Activated B cell treated with CpG ODN at 0.5 μM for 24 hours (primary cell): ENCODE data around the gene TEDC2. TPM values are rescaled to one million over a fixed set of nuclear protein-coding genes. Genes with fewer than 3 reads are reported as not detected.

ENCODE experiments used
- ATAC-seq: fragments of 200-7000 bp; cut with Tn5 transposase; one replicate; pipeline ENCODE4 v1.10.0; 2021; ENCODE audit warnings: low read depth, mild to moderate bottlenecking, moderate library complexity
- CTCF ChIA-PET: fragments of 350-600 bp; sonication (Branson Sonifier 250); formaldehyde crosslinking; loops from one replicate; lab custom pipeline; 2021; ENCODE audit warnings: antibody characterized with exemption; lab: Charles Lee
- POLR2A ChIA-PET: fragments of 350-600 bp; sonication (Branson Sonifier 250); formaldehyde crosslinking; loops from one replicate; lab custom pipeline; 2021; ENCODE audit warnings: antibody characterized with exemption; lab: Charles Lee
- DNase-seq: peaks from one replicate; pipeline ENCODE4 v3.0.0; 2022
- H3K27ac Mint-ChIP-seq: one replicate; pipeline ENCODE4 v1.8.0; 2020; ENCODE audit warnings: mixed read lengths
- H3K27me3 Mint-ChIP-seq: one replicate; pipeline ENCODE4 v1.8.0; 2021; ENCODE audit warnings: mixed read lengths
- H3K36me3 Mint-ChIP-seq: one replicate; pipeline ENCODE4 v1.8.0; 2021; ENCODE audit warnings: low read depth, mixed read lengths
- H3K4me1 Mint-ChIP-seq: one replicate; pipeline ENCODE4 v1.8.0; 2021; ENCODE audit warnings: mixed read lengths
- H3K4me3 Mint-ChIP-seq: one replicate; pipeline ENCODE4 v1.8.0; 2020; ENCODE audit warnings: mild to moderate bottlenecking, mixed read lengths
- H3K9me3 Mint-ChIP-seq: one replicate; pipeline ENCODE4 v1.8.0; 2020; ENCODE audit warnings: mixed read lengths
- intact Hi-C: fragments of 100-400 bp; cut with micrococcal nuclease; formaldehyde crosslinking; loops from one replicate; pipeline ENCODE4 v1.15.1; 2024
- total RNA-seq: library from RNA; stranded (reverse); gene quantifications from 2 replicates; pipeline ENCODE4 v1.2.3, GENCODE V29; 2022
- TF ChIP-seq, protein P1 (sequence below): fragments of 200-600 bp; IDR thresholded peaks from one replicate; pipeline ENCODE4 v1.8.0; 2022; ENCODE audit warnings: antibody characterized with exemption, mild to moderate bottlenecking

The TEDC2 gene
- total RNA-seq, 1 donor from 2014 or later: 4.4 TPM

DNA sequence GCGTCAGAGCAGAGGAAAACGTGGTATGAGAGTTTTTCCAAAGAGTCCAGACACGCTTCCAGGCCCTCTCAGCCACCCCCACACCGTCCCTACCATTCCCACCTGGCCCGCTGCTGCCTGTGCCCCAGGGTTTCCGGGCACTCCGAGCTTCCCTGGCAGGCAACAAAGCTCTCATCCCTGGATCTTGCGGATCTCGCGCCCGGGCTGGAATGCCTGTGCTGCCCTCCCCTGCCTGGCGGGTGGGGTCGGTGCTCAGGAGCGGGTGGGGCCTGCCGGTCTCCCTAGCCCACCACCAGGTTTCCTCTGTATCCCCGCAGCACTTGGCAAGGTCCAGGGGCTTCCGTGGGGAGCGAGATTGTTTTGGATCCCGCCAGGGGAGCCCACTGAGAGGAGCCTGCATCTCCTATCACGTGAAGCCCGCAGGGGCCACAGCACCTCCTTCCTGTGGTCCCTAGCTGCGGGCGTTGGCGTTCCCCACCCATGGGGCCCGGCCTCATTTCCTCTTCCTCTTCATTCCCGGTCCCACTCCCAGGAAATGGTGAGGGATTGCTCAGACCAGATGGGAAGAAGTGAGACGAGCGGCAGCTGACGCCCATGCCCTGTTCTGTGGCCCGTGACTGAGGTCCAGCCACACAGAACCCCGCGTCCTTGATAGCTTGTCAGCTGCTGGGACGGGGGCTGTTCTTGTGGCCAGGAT lies 26.1 kb downstream of the TEDC2 start:
- no peak overlapping the region for H3K27ac Mint-ChIP-seq
- ChIA-PET POLR2A (interaction anchor here (0.9 to 2.6 kb wide), 8 partner anchors 11 to 331 kb away, joined by 3 to 14 read pairs (median 4); partner anchors contain the start of genes CCNF, CEMP1, ECI1 and TBC1D24), CTCF (interaction anchor here (0.9 to 3.1 kb wide), 7 partner anchors 12 to 464 kb away, joined by 3 to 21 read pairs (median 4); partner anchors contain the start of genes CCNF and ECI1)
- DNase-seq (no peak), ATAC-seq (no peak)
- H3K4me3 Mint-ChIP-seq: no peak overlapping the region
- H3K36me3 Mint-ChIP-seq: no peaks in the 10 kb centered on the region
- TF ChIP-seq, protein P1, sequence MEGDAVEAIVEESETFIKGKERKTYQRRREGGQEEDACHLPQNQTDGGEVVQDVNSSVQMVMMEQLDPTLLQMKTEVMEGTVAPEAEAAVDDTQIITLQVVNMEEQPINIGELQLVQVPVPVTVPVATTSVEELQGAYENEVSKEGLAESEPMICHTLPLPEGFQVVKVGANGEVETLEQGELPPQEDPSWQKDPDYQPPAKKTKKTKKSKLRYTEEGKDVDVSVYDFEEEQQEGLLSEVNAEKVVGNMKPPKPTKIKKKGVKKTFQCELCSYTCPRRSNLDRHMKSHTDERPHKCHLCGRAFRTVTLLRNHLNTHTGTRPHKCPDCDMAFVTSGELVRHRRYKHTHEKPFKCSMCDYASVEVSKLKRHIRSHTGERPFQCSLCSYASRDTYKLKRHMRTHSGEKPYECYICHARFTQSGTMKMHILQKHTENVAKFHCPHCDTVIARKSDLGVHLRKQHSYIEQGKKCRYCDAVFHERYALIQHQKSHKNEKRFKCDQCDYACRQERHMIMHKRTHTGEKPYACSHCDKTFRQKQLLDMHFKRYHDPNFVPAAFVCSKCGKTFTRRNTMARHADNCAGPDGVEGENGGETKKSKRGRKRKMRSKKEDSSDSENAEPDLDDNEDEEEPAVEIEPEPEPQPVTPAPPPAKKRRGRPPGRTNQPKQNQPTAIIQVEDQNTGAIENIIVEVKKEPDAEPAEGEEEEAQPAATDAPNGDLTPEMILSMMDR: no peak
- H3K4me1 Mint-ChIP-seq: peaks cover 26% of the 10 kb centered on the region
- H3K27me3 Mint-ChIP-seq: no peaks in the 10 kb centered on the region
- intact Hi-C loops: loop anchor here (2.0 to 5.0 kb wide), 2 partner anchors 17 to 234 kb away; partner anchors contain the start of gene ECI1
- H3K9me3 Mint-ChIP-seq: no peaks in the 10 kb centered on the region

DNA sequence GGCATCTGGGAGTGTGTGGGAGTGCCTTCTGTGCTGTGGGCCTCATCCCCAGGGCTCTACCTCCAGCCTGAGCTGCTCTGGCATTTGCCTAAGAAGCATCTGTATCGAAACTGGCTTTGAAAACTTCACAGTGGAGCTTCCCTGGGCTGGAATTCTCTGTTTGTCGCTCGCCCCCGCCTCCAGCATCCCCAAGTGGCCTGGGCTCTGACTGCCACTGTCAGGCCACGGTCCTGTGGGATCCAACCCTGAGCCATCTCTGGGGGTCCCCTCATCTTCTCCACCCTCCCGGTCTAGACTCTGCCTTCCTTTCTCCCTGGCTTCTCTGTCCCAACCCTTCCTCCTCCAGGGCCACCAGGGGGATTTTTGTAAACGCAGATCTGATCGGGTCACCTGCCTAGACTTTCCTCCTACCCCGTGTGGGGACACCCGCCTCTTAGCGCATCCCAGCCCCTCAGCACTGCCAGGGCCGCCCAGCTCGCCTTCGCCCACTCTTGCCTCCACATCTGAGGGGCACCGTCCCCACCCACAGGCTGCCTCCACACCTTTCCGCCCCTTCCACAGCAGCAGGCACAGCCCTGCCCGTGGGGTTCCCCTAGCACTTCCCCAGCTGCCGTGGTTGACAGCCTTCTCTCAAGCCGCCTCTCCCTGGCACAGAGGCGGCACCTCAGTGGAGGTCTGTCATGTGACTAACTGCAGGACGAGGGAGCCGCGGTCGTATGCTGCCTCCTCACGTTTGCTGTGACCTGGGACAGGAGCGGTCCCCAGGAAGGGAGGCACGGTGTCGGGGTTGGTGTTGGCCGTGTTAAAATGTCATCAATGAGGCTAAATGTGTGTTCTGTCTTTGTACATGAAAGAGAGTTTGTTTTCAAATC lies 27.0 kb downstream of the TEDC2 start:
- H3K27me3 Mint-ChIP-seq: no peaks in the 10 kb centered on the region
- intact Hi-C loops: loop anchor here (1.0 to 5.0 kb wide), 11 partner anchors 13 to 464 kb away; partner anchors contain the start of genes ABCA3, ECI1 and RNPS1

DNA sequence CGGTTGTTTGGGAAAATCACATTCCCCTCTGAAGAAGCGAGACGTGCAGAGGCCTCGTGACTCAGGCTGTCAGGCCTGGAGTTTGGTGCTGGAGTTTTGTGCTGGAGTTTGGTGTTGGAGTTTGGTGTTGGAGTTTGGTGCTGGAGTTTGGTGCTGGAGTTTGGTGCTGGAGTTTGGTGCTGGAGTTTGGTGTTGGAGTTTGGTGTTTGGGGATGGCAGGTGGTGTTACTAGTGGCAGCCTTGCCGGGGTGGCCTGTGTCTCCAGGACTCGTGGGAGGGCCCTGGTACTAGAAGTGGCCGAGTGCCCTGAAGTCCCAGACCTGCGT lies 27.6 kb downstream of the TEDC2 start:
- Mint-ChIP-seq H3K9me3 (no peaks in the 10 kb centered on the region), H3K4me1 (peaks cover 23% of the 10 kb centered on the region), H3K4me3 (peak overlapping the region; percentile 71), H3K27ac (peak overlapping the region; percentile 83), H3K27me3 (no peaks in the 10 kb centered on the region), H3K36me3 (no peaks in the 10 kb centered on the region)
- TF ChIP-seq, protein P1: no peak
- intact Hi-C loops: loop anchor here (1.0 to 5.0 kb wide), 11 partner anchors 13 to 464 kb away; partner anchors contain the start of genes ABCA3, ECI1 and RNPS1
- ChIA-PET POLR2A (interaction anchor here (0.9 to 2.3 kb wide), 14 partner anchors 13 to 467 kb away, joined by 3 to 14 read pairs (median 4); partner anchors contain the start of genes AMDHD2, CCNF, ECI1 and TBC1D24), CTCF (interaction anchor here (1.1 to 3.4 kb wide), 5 partner anchors 14 to 292 kb away, joined by 4 to 21 read pairs (median 13); partner anchors contain the start of gene CCNF)
- no peak for ATAC-seq
- DNase-seq: no peak

More for the DNA sequence above, 27.0 kb downstream of the TEDC2 start:
- Mint-ChIP-seq H3K4me1 (peaks cover 26% of the 10 kb centered on the region), H3K4me3 (peak overlapping the region; percentile 71), H3K27ac (peak overlapping the region; percentile 83), H3K9me3 (no peaks in the 10 kb centered on the region), H3K36me3 (no peaks in the 10 kb centered on the region)
- TF ChIP-seq, protein P1: no peak
- ChIA-PET CTCF (interaction anchor here (0.7 to 3.4 kb wide), 10 partner anchors 13 to 483 kb away, joined by 3 to 21 read pairs (median 4); partner anchors contain the start of genes CCNF and ECI1), POLR2A (interaction anchor here (0.6 to 2.6 kb wide), 16 partner anchors 12 to 1209 kb away, joined by 3 to 14 read pairs (median 4); partner anchors contain the start of genes AMDHD2, CCNF, CEMP1 and ECI1)
- peak; percentile 97 for ATAC-seq
- DNase-seq: peak; percentile 73

DNA sequence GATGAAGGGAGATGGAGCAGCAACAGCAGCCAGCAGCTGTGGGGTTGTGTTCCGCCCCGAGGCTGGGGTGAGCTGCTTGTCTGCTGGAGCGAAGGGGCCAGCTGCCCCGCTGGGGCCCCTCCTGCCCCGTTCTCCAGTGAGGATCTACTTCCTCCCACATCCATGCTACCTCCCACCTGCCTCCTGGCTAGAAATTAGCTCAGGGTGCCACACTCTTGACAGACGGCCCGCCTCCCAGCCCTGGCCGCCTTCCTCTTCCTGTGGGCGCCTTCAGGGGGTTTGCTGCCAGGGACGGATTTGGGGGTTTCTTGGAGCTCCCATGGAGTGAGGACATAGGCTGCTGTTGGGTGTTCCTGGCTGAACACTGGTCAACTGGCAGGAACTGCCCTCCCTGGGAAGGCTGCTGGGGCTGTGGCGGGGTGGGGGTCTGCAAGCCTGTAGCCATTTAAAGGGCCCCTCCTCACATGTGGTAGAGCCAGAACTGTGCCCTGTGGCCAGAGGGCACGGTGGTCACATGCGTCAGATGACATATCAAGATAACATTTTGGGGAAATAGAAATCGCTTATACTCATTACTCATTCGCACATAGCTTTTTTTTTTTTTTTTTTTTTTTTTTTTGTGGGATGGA lies 28.1 kb downstream of the TEDC2 start:
- Mint-ChIP-seq H3K4me3 (no peak overlapping the region), H3K9me3 (no peaks in the 10 kb centered on the region), H3K36me3 (no peaks in the 10 kb centered on the region), H3K27me3 (no peaks in the 10 kb centered on the region), H3K27ac (no peak overlapping the region), H3K4me1 (peaks cover 23% of the 10 kb centered on the region)
- intact Hi-C loops: loop anchor here (1.0 to 5.0 kb wide), 11 partner anchors 13 to 465 kb away; partner anchors contain the start of genes ABCA3, ECI1 and RNPS1
- ATAC-seq (no peak), DNase-seq (no peak)
- CTCF ChIA-PET: interaction anchor here (0.6 to 3.4 kb wide), 5 partner anchors 13 to 293 kb away, joined by 3 to 21 read pairs (median 13); partner anchors contain the start of genes CCNF and TBC1D24
- POLR2A ChIA-PET: interaction anchor here (0.6 to 1.5 kb wide), 9 partner anchors 18 to 467 kb away, joined by 3 to 10 read pairs (median 4); partner anchors contain the start of genes CCNF and TRAF7
- TF ChIP-seq, protein P1: no peak
